ENCODE results near the gene PDE7B.

The PDE7B gene

GRCh38 chr6:135890876-135891275 is 39.4 kb downstream of the PDE7B start:
- no peak for DNase-seq (ENCODE audit: low read depth in 2 of 2)

- no peak for DNase-seq (ENCODE audit: low read depth in 2 of 2)
Measured at GRCh38 chr6:135891710-135892109, 40.2 kb downstream of the PDE7B start.

- no peak for DNase-seq (ENCODE audit: low read depth in 2 of 2)
Measured at GRCh38 chr6:135895231-135895911, 43.9 kb downstream of the PDE7B start.

GRCh38 chr6:135897087-135897486 is 45.6 kb downstream of the PDE7B start:
- DNase-seq (ENCODE audit: low read depth in 2 of 2): no peak

- DNase-seq (ENCODE audit: low read depth in 2 of 2): no peak
Measured at GRCh38 chr6:135901774-135902524, 50.4 kb downstream of the PDE7B start.

GRCh38 chr6:135902756-135903331 is 51.3 kb downstream of the PDE7B start:
- no peak for DNase-seq (ENCODE audit: low read depth in 2 of 2)

GRCh38 chr6:135904666-135905065 is 53.2 kb downstream of the PDE7B start:
- DNase-seq (ENCODE audit: low read depth in 2 of 2): no peak

- no peak for DNase-seq (ENCODE audit: low read depth in 2 of 2)
Measured at GRCh38 chr6:135905604-135906300, 54.3 kb downstream of the PDE7B start.

GRCh38 chr6:135906542-135906941 is 55.0 kb downstream of the PDE7B start:
- no peak for DNase-seq (ENCODE audit: low read depth in 2 of 2)

- no peak for DNase-seq (ENCODE audit: low read depth in 2 of 2)
Measured at GRCh38 chr6:135906972-135907465, 55.5 kb downstream of the PDE7B start.

GRCh38 chr6:135909737-135910387 is 58.4 kb downstream of the PDE7B start:
- peak in 1 of 2 donors; percentile 17 for DNase-seq (ENCODE audit: low read depth in 2 of 2)

GRCh38 chr6:135910790-135911618 is 59.5 kb downstream of the PDE7B start:
- DNase-seq (ENCODE audit: low read depth in 2 of 2): no peak

GRCh38 chr6:135913785-135914184 is 62.3 kb downstream of the PDE7B start:
- DNase-seq (ENCODE audit: low read depth in 2 of 2): no peak

GRCh38 chr6:135919026-135919425 is 67.5 kb downstream of the PDE7B start:
- DNase-seq (ENCODE audit: low read depth in 2 of 2): no peak

- DNase-seq (ENCODE audit: low read depth in 2 of 2): no peak
Measured at GRCh38 chr6:135920689-135921088, 69.2 kb downstream of the PDE7B start.

- DNase-seq (ENCODE audit: low read depth in 2 of 2): no peak
Measured at GRCh38 chr6:135921188-135921587, 69.7 kb downstream of the PDE7B start.

GRCh38 chr6:135922174-135922573 is 70.7 kb downstream of the PDE7B start:
- DNase-seq (ENCODE audit: low read depth in 2 of 2): no peak

- no peak for DNase-seq (ENCODE audit: low read depth in 2 of 2)
Measured at GRCh38 chr6:135922746-135923145, 71.2 kb downstream of the PDE7B start.

- DNase-seq (ENCODE audit: low read depth in 2 of 2): no peak
Measured at GRCh38 chr6:135932651-135933050, 81.2 kb downstream of the PDE7B start.

GRCh38 chr6:135935941-135936601 is 84.6 kb downstream of the PDE7B start:
- DNase-seq (ENCODE audit: low read depth in 2 of 2): no peak
